Mononuclear cell (primary cell): Measurements from ENCODE around the gene GRIN1. TPM values are rescaled to one million over a fixed set of nuclear protein-coding genes. Genes with fewer than 3 reads are reported as not detected.

Experiments
- H3K27me3 ChIP-seq: 2 replicates; pipeline ENCODE4 v1.6.0; 2011; ENCODE audit warnings: low read length, control low read depth; ENCODE audit not compliant: insufficient read depth
- H3K4me1 ChIP-seq: 2 replicates; pipeline ENCODE4 v1.5.1; 2011; ENCODE audit warnings: mild to moderate bottlenecking, low read length, control low read depth; ENCODE audit not compliant: insufficient read depth
- H3K4me3 ChIP-seq: 2 replicates; pipeline ENCODE4 v1.5.1; 2011; ENCODE audit warnings: mild to moderate bottlenecking, low read length, moderate library complexity
- H3K9me3 ChIP-seq: 2 replicates; pipeline ENCODE4 v1.5.1; 2011; ENCODE audit warnings: low read depth, mild to moderate bottlenecking, control low read depth, low read length
- total RNA-seq: library from RNA; depleted of rRNA; stranded (reverse); fragments of >200 nt; gene quantifications from one replicate; pipeline ENCODE4 v1.2.3, GENCODE V29; 2012

GRIN1 gene
- total RNA-seq, 1 donor = not detected

- no peaks in the 10 kb centered on the region for H3K27me3 ChIP-seq
- H3K4me3 ChIP-seq = no peak overlapping the region
- peaks cover 38% of the 10 kb centered on the region for H3K4me1 ChIP-seq
- H3K9me3 ChIP-seq = no peaks in the 10 kb centered on the region
Measured at GRCh38 chr9:137206602-137207001, 67.6 kb downstream of the GRIN1 start.

GRCh38 chr9:137211532-137211931 lies 72.6 kb downstream of the GRIN1 start:
- H3K4me1 ChIP-seq = peaks cover 5% of the 10 kb centered on the region
- no peak overlapping the region for H3K4me3 ChIP-seq
- no peaks in the 10 kb centered on the region for H3K27me3 ChIP-seq
- H3K9me3 ChIP-seq = no peaks in the 10 kb centered on the region

- H3K4me1 ChIP-seq = no peaks in the 10 kb centered on the region
- H3K9me3 ChIP-seq = no peaks in the 10 kb centered on the region
- H3K4me3 ChIP-seq = no peak overlapping the region
- H3K27me3 ChIP-seq = no peaks in the 10 kb centered on the region
Measured at GRCh38 chr9:137212520-137212919, 73.6 kb downstream of the GRIN1 start.

- Histone ChIP-seq H3K27me3 (no peaks in the 10 kb centered on the region), H3K4me1 (no peaks in the 10 kb centered on the region), H3K4me3 (no peak overlapping the region), H3K9me3 (no peaks in the 10 kb centered on the region)
Measured at GRCh38 chr9:137213160-137214060, 74.5 kb downstream of the GRIN1 start.

- Histone ChIP-seq H3K4me1 (no peaks in the 10 kb centered on the region), H3K27me3 (no peaks in the 10 kb centered on the region), H3K9me3 (no peaks in the 10 kb centered on the region), H3K4me3 (no peak overlapping the region)
Measured at GRCh38 chr9:137214620-137215019, 75.7 kb downstream of the GRIN1 start.

- Histone ChIP-seq H3K4me3 (no peak overlapping the region), H3K9me3 (no peaks in the 10 kb centered on the region), H3K27me3 (no peaks in the 10 kb centered on the region), H3K4me1 (no peaks in the 10 kb centered on the region)
Measured at GRCh38 chr9:137215196-137215986, 76.4 kb downstream of the GRIN1 start.

- H3K9me3 ChIP-seq = no peaks in the 10 kb centered on the region
- H3K4me3 ChIP-seq = no peak overlapping the region
- H3K27me3 ChIP-seq = no peaks in the 10 kb centered on the region
- no peaks in the 10 kb centered on the region for H3K4me1 ChIP-seq
Measured at GRCh38 chr9:137216188-137216965, 77.4 kb downstream of the GRIN1 start.

- no peak overlapping the region for H3K4me3 ChIP-seq
- H3K9me3 ChIP-seq = no peaks in the 10 kb centered on the region
- H3K4me1 ChIP-seq = peaks cover 3% of the 10 kb centered on the region
- H3K27me3 ChIP-seq = no peaks in the 10 kb centered on the region
Measured at GRCh38 chr9:137217276-137218211, 78.6 kb downstream of the GRIN1 start.

GRCh38 chr9:137218212-137218753 lies 79.3 kb downstream of the GRIN1 start:
- no peaks in the 10 kb centered on the region for H3K27me3 ChIP-seq
- H3K4me1 ChIP-seq = peaks cover 9% of the 10 kb centered on the region
- no peak overlapping the region for H3K4me3 ChIP-seq
- no peaks in the 10 kb centered on the region for H3K9me3 ChIP-seq

Other genes with a start within 250 kb of the GRIN1 start
- 67.6 TPM for gene FBXW5, start 194.4 kb upstream of the GRIN1 start, total RNA-seq
- not detected for gene C8G, start 193.9 kb upstream of the GRIN1 start, total RNA-seq
- gene LCN12, start 186.9 kb upstream of the GRIN1 start, total RNA-seq = not detected
- 10.8 TPM for gene PTGDS, start 161.7 kb upstream of the GRIN1 start, total RNA-seq
- 0.10 TPM for gene LCNL1, start 156.2 kb upstream of the GRIN1 start, total RNA-seq
- 23.6 TPM for gene PAXX, start 146.7 kb upstream of the GRIN1 start, total RNA-seq
- 3.4 TPM for gene CLIC3, start 142.6 kb upstream of the GRIN1 start, total RNA-seq
- 14.7 TPM for gene ABCA2, start 110.9 kb upstream of the GRIN1 start, total RNA-seq
- gene FUT7, start 107.1 kb upstream of the GRIN1 start, total RNA-seq = 2.6 TPM
- gene NPDC1, start 93.0 kb upstream of the GRIN1 start, total RNA-seq = 2.5 TPM
- gene ENTPD2, start 85.1 kb upstream of the GRIN1 start, total RNA-seq = not detected
- gene SAPCD2, start 68.6 kb upstream of the GRIN1 start, total RNA-seq = 3.3 TPM
- 6.2 TPM for gene UAP1L1, start 61.6 kb upstream of the GRIN1 start, total RNA-seq
- gene MAN1B1, start 52.2 kb upstream of the GRIN1 start, total RNA-seq = 30.3 TPM
- 86.9 TPM for gene DPP7, start 24.4 kb upstream of the GRIN1 start, total RNA-seq
- gene LRRC26, start 30.9 kb downstream of the GRIN1 start, total RNA-seq = 0.21 TPM
- not detected for gene TMEM210, start 32.9 kb downstream of the GRIN1 start, total RNA-seq
- gene ANAPC2, start 49.4 kb downstream of the GRIN1 start, total RNA-seq = 36.7 TPM
- 38.2 TPM for gene SSNA1, start 49.5 kb downstream of the GRIN1 start, total RNA-seq
- 2.4 TPM for gene TPRN, start 61.6 kb downstream of the GRIN1 start, total RNA-seq
- gene TMEM203, start 66.5 kb downstream of the GRIN1 start, total RNA-seq = 21.1 TPM
- gene NDOR1, start 66.5 kb downstream of the GRIN1 start, total RNA-seq = 9.2 TPM
- 0.31 TPM for gene RNF208, start 83.1 kb downstream of the GRIN1 start, total RNA-seq
- gene CYSRT1, start 86.0 kb downstream of the GRIN1 start, total RNA-seq = 0.21 TPM
- 0.10 TPM for gene RNF224, start 88.3 kb downstream of the GRIN1 start, total RNA-seq
- not detected for gene SLC34A3, start 91.7 kb downstream of the GRIN1 start, total RNA-seq
- 67.9 TPM for gene TUBB4B, start 102.1 kb downstream of the GRIN1 start, total RNA-seq
- gene STPG3, start 112.1 kb downstream of the GRIN1 start, total RNA-seq = not detected
- gene NELFB, start 116.2 kb downstream of the GRIN1 start, total RNA-seq = 20.9 TPM
- gene TOR4A, start 138.6 kb downstream of the GRIN1 start, total RNA-seq = 5.4 TPM
- gene NRARP, start 163.1 kb downstream of the GRIN1 start, total RNA-seq = 1.8 TPM